A204.1 (cell line): ENCODE data around the gene UACA.

Experiments used
- FAIRE-seq: peaks from 2 replicates; lab custom pipeline; 2012; peaks lifted over from hg19 to GRCh38; lab: Jason Lieb, UNC

The UACA gene

GRCh38 chr15:70659662-70660061 lies 103.7 kb downstream of the UACA start:
- FAIRE-seq, result no peak

- FAIRE-seq, result no peak
Measured at GRCh38 chr15:70658641-70659040, 104.7 kb downstream of the UACA start.

- no peak for FAIRE-seq
Measured at GRCh38 chr15:70653426-70653825, 109.9 kb downstream of the UACA start.

- no peak for FAIRE-seq
Measured at GRCh38 chr15:70652341-70652740, 111.0 kb downstream of the UACA start.

- no peak for FAIRE-seq
Measured at GRCh38 chr15:70651303-70651845, 112.0 kb downstream of the UACA start.

- FAIRE-seq, result no peak
Measured at GRCh38 chr15:70650567-70651302, 112.6 kb downstream of the UACA start.

- no peak for FAIRE-seq
Measured at GRCh38 chr15:70647396-70647795, 116.0 kb downstream of the UACA start.

GRCh38 chr15:70646169-70646568 lies 117.2 kb downstream of the UACA start:
- FAIRE-seq, result no peak

- FAIRE-seq, result no peak
Measured at GRCh38 chr15:70643783-70644125, 119.6 kb downstream of the UACA start.

GRCh38 chr15:70643106-70643782 lies 120.1 kb downstream of the UACA start:
- FAIRE-seq, result no peak

GRCh38 chr15:70636540-70637165 lies 126.7 kb downstream of the UACA start:
- no peak for FAIRE-seq

GRCh38 chr15:70635895-70636294 lies 127.5 kb downstream of the UACA start:
- no peak for FAIRE-seq

- FAIRE-seq, result no peak
Measured at GRCh38 chr15:70633991-70634390, 129.4 kb downstream of the UACA start.

- FAIRE-seq, result no peak
Measured at GRCh38 chr15:70633103-70633831, 130.1 kb downstream of the UACA start.

GRCh38 chr15:70632491-70633102 lies 130.8 kb downstream of the UACA start:
- no peak for FAIRE-seq

- FAIRE-seq, result no peak
Measured at GRCh38 chr15:70632079-70632478, 131.3 kb downstream of the UACA start.

GRCh38 chr15:70629735-70630273 lies 133.6 kb downstream of the UACA start:
- FAIRE-seq, result no peak

GRCh38 chr15:70628549-70628896 lies 134.8 kb downstream of the UACA start:
- no peak for FAIRE-seq

- no peak for FAIRE-seq
Measured at GRCh38 chr15:70627734-70628548, 135.4 kb downstream of the UACA start.

- no peak for FAIRE-seq
Measured at GRCh38 chr15:70627322-70627721, 136.0 kb downstream of the UACA start.

- FAIRE-seq, result no peak
Measured at GRCh38 chr15:70625438-70625837, 137.9 kb downstream of the UACA start.
